ENCODE results near the gene CD101.

The CD101 gene

DNA sequence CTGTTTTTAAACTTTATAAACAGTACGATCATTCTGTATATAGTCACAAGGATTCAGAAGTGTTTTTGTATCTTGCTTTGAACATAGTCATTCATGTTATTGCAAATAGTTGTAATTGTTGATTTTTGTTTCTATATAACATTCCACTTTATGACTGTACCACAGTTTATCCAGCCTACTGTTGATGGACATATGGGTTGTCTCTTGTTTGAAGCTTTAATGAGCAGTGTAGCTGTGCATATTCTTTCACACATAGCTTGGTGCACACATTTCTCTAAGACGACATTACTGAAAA is 6.1 kb downstream of the CD101 start:
- peak overlapping the region; percentile 40 for H3K27ac ChIP-seq (replicated peaks)
- no peak overlapping the region for H3K4me3 ChIP-seq (replicated peaks; ENCODE audit: insufficient read depth, low read length)
- TF ChIP-seq GABPA (IDR thresholded peaks at IDR 0.05; ENCODE audit: low read depth) = no peak
- TF ChIP-seq, protein P1, sequence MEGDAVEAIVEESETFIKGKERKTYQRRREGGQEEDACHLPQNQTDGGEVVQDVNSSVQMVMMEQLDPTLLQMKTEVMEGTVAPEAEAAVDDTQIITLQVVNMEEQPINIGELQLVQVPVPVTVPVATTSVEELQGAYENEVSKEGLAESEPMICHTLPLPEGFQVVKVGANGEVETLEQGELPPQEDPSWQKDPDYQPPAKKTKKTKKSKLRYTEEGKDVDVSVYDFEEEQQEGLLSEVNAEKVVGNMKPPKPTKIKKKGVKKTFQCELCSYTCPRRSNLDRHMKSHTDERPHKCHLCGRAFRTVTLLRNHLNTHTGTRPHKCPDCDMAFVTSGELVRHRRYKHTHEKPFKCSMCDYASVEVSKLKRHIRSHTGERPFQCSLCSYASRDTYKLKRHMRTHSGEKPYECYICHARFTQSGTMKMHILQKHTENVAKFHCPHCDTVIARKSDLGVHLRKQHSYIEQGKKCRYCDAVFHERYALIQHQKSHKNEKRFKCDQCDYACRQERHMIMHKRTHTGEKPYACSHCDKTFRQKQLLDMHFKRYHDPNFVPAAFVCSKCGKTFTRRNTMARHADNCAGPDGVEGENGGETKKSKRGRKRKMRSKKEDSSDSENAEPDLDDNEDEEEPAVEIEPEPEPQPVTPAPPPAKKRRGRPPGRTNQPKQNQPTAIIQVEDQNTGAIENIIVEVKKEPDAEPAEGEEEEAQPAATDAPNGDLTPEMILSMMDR (IDR thresholded peaks at IDR 0.05; ENCODE audit: insufficient read depth, low read length) = no peak
- TF ChIP-seq, protein P2, sequence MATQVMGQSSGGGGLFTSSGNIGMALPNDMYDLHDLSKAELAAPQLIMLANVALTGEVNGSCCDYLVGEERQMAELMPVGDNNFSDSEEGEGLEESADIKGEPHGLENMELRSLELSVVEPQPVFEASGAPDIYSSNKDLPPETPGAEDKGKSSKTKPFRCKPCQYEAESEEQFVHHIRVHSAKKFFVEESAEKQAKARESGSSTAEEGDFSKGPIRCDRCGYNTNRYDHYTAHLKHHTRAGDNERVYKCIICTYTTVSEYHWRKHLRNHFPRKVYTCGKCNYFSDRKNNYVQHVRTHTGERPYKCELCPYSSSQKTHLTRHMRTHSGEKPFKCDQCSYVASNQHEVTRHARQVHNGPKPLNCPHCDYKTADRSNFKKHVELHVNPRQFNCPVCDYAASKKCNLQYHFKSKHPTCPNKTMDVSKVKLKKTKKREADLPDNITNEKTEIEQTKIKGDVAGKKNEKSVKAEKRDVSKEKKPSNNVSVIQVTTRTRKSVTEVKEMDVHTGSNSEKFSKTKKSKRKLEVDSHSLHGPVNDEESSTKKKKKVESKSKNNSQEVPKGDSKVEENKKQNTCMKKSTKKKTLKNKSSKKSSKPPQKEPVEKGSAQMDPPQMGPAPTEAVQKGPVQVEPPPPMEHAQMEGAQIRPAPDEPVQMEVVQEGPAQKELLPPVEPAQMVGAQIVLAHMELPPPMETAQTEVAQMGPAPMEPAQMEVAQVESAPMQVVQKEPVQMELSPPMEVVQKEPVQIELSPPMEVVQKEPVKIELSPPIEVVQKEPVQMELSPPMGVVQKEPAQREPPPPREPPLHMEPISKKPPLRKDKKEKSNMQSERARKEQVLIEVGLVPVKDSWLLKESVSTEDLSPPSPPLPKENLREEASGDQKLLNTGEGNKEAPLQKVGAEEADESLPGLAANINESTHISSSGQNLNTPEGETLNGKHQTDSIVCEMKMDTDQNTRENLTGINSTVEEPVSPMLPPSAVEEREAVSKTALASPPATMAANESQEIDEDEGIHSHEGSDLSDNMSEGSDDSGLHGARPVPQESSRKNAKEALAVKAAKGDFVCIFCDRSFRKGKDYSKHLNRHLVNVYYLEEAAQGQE (IDR thresholded peaks at IDR 0.05; ENCODE audit: insufficient replicate concordance, low read depth) = no peak
- TF ChIP-seq POLR2AphosphoS5 (IDR thresholded peaks at IDR 0.05; ENCODE audit: low read depth) = no peak
- no peak for TF ChIP-seq SPI1 (IDR thresholded peaks at IDR 0.05; ENCODE audit: borderline replicate concordance, low read depth)
- no peaks in the 10 kb centered on the region for H3K27me3 ChIP-seq (ENCODE audit: insufficient read depth, poor library complexity, severe bottlenecking)
- DNase-seq (ENCODE audit: low read depth in 1 of 2, low spot score in 1 of 2) = no peak

DNA sequence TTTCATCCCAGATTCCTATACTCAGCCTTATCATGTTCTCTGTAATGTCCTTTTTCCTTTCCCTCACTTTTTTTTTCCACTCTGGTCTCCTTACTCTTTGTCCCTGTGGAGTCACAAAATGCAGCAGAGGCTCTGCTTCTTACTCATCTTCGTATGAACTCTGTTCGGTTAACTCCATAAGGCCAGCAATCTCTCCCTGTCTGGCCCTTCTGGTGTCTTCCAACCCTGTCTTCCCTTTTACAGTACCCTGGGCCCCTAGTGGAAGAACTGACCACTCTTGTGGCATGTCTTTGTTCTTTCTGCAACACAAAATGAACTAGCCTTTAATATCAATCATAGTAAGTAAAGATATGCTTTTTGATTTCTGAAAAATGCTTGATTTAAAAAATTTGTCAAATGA is 7.1 kb downstream of the CD101 start:
- TF ChIP-seq GABPA (IDR thresholded peaks at IDR 0.05; ENCODE audit: low read depth) = no peak
- TF ChIP-seq, protein P1 (IDR thresholded peaks at IDR 0.05; ENCODE audit: insufficient read depth, low read length) = no peak
- TF ChIP-seq POLR2AphosphoS5 (IDR thresholded peaks at IDR 0.05; ENCODE audit: low read depth) = no peak
- no peak for TF ChIP-seq SPI1 (IDR thresholded peaks at IDR 0.05; ENCODE audit: borderline replicate concordance, low read depth)
- TF ChIP-seq, protein P2 (IDR thresholded peaks at IDR 0.05; ENCODE audit: insufficient replicate concordance, low read depth) = no peak
- Histone ChIP-seq H3K4me3 (replicated peaks; ENCODE audit: insufficient read depth, low read length) (no peak overlapping the region), H3K27me3 (ENCODE audit: insufficient read depth, poor library complexity, severe bottlenecking) (no peaks in the 10 kb centered on the region), H3K27ac (replicated peaks) (peak overlapping the region; percentile 40)
- peak in 1 of 2 experiments; percentile 39 for DNase-seq (ENCODE audit: low read depth in 1 of 2, low spot score in 1 of 2)

DNA sequence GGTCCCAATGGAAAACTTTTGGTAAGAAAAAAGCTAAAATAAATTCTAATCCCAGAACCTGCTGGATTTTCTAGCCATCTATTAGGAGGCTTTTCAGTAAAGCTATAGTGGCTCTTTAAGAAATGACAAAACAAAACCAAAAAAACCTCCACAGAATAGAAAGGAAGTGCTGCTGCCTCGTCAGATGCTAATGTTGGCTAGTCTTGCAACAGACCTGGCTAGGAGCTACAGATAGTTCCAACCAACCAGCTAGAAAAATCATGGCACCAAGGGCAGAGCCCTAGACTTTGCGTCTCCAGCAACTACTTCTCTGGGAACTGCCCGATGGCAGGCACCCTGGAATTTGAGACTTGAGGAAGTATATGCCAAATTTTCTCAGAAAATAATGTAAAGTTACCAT is 7.6 kb downstream of the CD101 start:
- Histone ChIP-seq H3K4me3 (replicated peaks; ENCODE audit: insufficient read depth, low read length) (no peak overlapping the region), H3K27me3 (ENCODE audit: insufficient read depth, poor library complexity, severe bottlenecking) (no peaks in the 10 kb centered on the region), H3K27ac (replicated peaks) (peak overlapping the region; percentile 40)
- peak in 1 of 2 experiments; percentile 85 for DNase-seq (ENCODE audit: low read depth in 1 of 2, low spot score in 1 of 2)
- peak; percentile 93 for TF ChIP-seq SPI1 (IDR thresholded peaks at IDR 0.05; ENCODE audit: borderline replicate concordance, low read depth)
- TF ChIP-seq, protein P2 (IDR thresholded peaks at IDR 0.05; ENCODE audit: insufficient replicate concordance, low read depth) = no peak
